ENCODE data around the gene DLD.

- TF ChIP-seq POLR2A (IDR thresholded peaks at IDR 0.05) (no peak), CTCF (IDR thresholded peaks at IDR 0.05) (no peak), EP300 (IDR thresholded peaks at IDR 0.05) (no peak), POLR2AphosphoS5 (IDR thresholded peaks at IDR 0.05) (no peak)
These were observed 24.8 kb upstream of the DLD start for GRCh38 chr7:107865956-107866775.
